Measurements from ENCODE around the gene SRSF4.

SRSF4 gene

DNA sequence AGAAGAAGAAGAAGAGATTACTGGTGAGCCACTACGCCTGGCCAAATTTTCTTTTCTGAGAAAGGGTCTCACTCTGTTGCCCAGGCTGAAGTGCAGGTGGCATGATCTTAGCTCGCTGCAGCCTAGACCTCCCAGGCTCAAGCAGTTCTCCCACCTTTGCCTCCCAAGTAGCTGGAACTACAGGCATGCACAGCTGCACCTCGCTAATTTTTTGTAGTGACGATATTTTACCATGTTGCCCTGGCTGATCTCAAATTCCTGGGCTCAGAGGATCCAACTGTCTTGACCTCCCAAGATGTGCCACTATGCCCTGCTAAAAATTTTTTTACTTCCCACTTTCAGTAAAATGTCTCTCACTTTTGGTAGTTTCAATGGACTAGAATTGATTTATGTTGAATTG is 82.4 kb downstream of the SRSF4 start:
- DNase-seq (ENCODE audit: low read depth in 2 of 3, low spot score in 2 of 3): no peak
